Activated CD4-positive, CD25-positive, alpha-beta regulatory T cell treated with anti-CD3 and anti-CD28 coated beads, Interleukin-2, amount 50 U/mL, for 16 hours (primary cell): ENCODE data around the gene TAOK1.

Source experiments
- DNase-seq: peaks from one replicate; pipeline ENCODE4 v3.0.0-alpha.2; 2020; ENCODE audit warnings: low read depth, low spot score

Gene TAOK1

DNA sequence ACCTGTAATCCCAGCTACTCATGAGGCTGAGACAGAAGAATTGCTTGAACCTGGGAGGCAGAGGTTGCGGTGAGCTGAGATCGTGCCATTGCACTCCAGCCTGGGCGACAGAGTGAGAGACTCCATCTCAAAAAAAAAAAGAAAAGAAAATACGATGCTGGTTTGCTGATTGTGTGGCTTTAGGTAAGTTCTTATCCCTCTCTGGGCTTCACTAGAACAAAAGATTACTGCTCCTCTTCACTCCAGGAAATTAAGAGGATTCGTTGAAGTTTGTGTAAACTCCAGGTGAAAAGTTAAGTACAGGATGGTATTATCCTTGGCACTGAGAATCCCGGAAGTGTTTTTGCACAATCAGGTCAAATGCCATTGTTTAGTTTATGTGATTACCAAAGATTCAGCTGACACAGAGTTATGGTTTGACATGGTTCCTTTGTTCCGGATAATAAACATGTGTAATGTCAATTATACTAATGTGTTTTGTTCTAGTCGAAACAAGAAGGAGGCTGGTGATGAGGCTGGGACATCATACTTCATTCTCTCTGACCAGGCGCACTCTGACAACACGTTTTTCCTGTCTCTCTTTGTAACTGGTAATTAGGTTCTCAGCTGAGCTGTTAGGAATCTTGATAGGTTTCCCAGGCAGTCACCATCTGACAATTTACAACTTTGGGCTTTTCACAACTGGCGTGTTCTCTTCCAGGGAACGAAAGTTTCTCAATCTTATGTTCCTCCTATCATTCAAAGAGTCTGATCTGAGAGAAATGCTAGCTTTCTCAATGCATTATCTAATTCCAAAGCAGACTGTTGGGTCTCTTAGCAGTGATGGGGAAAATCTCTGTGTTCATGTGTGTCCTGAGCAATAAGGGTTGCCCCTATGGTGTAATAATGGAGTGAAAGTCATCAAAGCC, 10.8 kb upstream of the TAOK1 start:
- DNase-seq: no peak

DNA sequence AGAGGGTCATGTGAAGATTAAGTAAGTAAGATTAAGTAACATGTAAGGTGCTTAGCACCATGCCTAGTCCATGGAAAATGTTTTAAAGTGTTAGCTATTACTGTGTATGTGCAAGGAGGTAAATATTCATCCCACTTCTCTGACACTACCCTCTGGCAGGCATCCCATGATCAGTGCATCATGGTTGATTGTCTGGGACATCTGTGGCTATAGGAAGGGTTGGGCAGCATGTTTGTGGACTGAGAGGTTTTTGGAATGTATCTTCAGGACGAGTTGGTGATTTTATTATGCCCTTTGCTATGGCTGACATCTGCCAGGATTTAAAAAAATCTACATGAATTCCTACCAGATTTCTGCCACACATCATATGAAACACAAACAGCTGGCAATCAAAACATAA, 6.5 kb upstream of the TAOK1 start:
- DNase-seq: no peak

DNA sequence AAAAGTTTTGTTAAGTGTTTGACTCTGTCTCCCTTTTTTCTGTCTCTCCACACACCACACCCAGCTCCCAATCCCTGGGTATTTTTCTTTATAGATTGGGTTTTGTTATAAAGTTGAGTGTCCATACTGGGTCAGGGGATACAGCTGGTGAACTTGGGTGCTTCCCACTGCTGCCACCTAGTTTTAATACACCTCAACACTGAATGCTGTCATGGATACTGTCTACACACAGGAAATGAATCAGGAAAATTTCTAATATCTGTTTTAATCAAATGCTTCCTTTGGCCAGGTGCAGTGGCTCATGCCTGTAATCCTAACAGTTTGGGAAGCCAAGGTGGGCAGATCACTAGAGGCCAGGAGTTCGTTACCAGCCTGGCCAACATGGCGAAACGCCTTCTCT, 5.3 kb upstream of the TAOK1 start:
- no peak for DNase-seq

DNA sequence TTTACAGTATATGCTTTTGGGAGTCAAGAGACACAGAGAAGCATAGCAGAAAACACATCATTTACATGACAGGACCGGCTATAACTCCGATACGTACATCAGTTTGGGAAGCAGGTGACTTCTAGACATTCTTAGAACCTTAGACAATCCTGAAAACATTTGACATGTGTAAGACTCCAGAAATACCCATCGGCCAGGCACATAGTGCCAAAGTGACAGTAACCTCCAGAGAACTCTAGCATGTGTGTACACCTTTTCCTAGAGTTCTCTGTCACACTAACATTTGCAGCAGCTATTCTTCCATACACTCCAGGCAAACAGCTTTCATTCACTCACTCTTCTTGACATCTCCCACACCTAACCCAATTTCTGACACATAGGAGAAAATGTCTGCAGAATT, 3.4 kb upstream of the TAOK1 start:
- DNase-seq: no peak

DNA sequence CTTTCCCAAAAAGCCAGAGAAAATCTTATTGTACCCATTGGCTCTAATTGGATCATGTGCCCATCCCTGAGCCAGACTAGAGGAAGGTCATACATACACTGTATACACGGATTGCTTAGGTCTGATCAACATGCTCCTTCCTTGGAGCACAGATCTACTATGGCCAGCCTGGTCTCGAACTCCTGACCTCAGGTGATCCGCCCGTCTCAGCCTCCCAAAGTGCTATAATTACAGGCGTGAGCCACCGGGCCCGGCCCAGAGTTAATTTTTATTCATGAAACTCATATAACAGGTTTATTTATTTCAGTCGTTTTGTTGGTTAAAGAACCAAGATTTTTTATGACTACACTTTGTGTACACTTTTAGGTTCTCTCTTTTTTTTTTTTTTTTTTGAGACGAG, 1.2 kb upstream of the TAOK1 start:
- no peak for DNase-seq

DNA sequence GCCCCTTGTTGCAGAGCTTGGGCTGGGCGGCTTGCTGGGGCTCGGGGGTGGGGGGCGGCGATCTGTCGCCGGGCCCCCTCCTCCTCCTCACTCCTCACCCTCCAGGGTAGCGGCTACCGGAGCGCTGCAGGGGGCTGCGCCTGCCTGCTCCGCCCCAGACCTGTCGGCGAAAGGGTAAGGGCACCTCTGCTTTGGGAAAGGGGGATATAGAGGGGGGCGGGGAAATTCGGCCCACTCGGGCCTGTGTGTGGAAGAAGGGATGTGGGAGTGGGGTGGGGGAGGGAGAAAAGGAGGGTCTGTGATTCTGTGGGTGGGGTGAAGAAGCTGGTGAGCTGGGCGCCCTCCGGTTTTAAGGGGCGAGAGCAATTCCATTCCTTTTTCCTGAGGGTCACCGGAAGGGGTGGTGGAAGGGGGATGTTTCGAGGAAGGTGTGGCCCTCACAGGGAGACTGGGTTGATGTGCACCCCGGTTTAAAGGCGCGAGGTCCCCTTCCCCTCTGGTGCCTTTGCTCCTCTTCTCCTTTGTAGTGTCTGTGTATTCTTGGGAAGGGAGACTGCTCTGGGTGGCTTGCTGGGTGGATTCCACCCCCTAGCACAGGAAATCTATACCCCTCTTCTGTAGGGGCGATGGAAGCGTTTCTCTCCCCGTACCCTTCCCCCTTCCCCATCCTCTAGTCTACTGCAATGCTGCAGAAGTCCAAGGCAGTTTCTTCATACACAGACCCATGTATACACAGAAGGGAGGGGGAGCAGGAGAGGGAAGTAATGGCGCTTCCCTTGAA, 878 bp downstream of the TAOK1 start:
- no peak for DNase-seq

DNA sequence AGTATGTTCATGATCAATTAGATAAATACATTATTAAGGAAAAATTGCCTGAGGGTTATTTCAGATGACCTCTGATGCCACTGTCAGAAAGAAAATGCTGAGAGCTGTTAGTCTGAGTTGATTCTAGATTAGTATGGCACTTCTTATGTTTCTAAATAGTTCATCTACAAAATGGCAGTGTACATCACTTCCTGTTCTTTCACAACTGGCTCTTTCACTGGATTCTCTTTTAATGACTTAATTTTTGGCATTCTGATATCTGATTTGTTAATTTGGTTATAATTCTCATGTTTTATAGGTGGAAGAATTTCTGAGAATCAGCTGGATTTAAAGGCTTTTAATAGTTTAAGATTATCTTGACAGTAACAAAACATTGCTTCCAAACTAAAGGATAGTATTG, 3.3 kb downstream of the TAOK1 start:
- DNase-seq: no peak

DNA sequence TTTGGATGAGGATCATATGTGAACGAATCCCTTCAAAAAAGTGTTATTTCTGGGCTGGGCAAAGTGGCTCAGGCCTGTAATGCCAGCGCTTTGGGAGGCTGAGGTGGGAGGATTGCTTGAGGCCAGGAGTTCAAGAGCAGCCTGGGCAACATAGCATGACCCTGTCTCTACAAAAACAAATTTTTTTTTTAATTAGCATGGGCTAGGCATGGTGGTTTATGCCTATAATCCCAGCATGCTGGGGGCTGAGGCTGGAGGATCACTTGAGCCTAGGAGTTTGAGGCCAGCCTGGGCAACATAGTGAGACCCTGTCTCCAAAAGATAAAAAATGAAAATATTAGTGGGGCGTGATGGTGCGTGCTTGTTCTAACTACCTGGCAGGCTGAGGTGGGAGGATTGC, 4.6 kb downstream of the TAOK1 start:
- no peak for DNase-seq

DNA sequence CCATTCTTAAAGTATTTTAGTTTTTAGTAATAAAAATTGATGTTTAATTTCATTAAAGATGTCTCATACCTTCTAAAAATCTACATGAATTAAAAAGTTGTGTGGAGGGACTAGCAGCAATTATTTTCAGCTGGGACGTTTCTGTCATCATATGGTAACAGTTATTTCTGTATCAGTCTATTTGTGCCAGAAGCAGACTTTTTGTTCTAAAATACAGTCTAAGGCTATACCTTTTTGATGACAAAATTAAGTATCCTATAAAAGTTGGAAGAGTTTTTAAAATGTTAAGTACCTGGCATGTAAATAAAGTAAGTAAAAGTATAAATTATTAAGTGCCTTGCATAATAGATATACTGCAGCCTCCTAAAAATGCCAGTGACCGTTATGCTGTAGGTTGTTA, 5.9 kb downstream of the TAOK1 start:
- no peak for DNase-seq

DNA sequence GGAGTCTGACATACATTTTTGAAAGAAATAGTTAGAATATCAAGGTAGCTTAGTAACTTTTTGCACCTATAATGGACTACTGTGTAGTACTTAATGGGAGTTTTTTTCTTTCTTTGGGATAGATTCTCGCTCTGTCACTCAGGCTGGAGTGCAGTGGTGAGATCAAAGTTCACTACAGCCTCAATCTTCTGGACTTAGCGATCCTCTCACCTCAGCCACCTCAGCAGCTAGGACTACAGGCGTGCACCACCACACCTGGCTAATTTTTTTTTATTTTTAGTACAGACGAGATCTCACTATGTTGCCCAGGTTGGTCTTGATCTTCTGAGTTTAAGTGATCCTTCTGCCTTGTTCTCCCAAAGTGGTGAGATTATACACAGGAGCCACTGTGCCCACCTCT, 9.5 kb downstream of the TAOK1 start:
- DNase-seq: no peak

DNA sequence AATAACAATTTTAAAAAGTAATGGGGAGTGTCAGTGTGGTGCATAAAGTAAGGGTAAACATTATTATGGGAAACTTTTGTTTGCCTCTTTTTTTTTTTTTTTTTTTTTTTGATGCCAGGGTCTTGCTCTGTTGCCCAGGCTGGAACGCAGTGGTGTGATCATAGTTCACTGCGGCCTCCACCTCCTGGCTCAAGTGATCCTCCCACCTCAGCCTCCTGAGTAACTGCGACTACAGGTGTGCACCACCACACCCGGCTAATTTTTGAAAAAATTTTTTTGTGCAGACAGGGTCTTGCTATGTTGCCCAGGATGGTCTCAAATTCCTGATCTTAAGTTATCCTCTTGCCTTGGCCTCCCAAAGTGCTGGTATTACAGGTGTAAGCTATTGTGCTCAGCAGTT, 10.7 kb downstream of the TAOK1 start:
- DNase-seq: no peak

DNA sequence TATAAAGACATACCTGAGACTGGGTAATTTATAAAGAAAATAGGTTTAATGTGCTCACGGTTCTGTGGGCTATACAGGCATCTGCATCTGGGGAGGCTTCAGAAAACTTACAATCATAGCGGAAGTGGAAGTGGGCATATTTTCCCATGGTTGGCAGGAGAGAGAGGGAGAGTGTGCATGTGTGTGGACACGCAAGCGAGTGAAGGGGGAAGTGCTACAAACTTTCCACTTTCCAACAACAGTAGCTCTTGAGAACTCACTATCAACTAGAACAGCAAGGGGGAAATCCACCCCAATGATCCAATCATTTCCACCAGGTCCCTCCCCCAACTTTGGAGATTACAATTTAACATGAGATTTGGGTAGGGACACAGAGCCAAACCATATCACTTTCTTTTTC, 11.1 kb downstream of the TAOK1 start:
- DNase-seq: no peak

DNA sequence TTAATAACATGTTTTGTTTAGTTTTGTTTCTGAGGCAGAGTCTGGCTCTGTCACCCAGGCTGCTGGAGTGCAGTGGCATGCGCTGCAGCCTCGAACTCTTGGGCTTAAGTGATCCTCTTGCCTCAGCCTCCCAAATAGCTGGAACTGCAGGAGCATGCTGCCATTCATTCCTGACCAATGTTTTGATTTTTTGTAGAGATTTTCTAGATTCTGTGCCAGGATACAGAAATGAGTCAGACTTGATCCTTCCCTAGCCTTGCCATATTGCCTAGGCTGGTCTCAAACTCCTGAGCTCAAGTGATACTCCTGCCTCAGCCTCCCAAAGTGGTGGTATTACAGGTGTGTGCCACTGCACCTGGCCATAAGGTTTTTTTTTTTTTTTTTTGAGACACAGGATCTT, 17.7 kb downstream of the TAOK1 start:
- DNase-seq: no peak

DNA sequence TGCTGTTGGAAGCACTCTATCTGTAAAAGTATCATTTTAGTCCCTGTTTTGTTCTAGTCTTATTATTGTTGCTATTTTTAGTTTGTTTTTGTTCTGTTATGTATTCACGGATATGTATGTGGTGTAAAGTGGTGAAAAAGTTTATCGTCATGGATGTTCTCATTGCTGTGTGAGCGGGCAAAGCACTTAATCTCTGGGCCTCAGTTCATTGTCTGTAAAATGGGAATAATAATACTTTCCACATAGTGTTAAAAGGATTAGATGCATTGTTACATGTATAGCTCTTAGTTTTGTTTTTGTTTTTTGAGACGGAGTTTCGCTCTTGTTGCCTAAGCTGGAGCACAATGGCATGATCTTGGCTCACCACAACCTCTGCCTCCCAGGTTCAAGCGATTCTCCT, 19.8 kb downstream of the TAOK1 start:
- DNase-seq: no peak

DNA sequence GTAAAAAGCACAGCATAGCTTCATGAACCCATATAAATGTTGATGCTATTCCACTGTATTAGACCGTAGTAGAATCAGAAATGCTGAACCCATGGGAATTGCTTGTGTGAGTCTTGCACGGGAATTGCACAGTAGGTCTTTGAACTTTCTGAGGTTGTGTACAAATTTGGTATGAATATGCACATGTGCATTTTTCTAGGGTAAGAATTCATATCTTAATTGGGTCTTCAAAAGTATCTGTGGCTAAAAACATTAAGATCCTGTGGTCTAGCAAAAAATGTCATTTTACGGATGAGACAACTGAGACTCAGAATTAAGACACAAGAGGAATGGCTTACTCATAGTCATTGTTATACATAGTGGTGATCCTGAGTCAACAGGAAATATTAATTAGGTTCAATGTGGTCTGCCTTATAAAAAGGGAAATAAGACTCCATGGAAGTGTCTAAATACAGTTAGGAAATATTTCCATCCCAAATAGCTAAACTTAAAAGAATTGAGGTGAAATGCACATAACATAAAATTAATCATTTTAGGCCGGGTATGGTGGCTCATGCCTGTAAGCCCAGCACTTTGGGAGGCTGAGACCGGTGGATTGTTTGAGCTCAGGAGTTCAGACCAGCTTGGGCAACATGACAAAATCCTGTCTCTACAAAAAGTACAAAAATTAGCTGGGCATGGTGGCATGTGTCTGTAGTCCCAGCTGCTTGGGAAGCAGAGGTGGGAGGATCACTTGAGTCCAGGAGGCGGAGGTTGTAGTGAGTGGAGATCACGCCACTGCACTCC, 22.8 kb downstream of the TAOK1 start:
- no peak for DNase-seq

DNA sequence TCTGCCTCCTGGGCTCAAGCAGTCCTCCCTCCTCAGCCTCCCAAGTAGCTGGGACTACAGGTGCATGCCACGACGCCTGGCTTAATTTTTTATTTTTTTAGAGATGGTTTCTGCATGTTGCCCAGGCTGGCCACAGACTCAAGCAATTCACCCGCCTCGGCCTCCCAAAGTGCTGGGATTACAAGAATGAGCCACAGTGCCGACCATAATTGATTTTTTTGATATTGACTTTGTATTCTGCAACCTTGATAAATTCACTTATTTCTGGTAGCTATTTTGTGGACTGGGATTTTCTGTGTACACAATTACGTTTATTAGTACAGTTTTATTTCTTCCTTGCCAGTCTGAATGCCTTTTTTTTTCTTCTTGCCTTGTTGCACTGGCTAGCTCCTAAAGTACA, 30.0 kb downstream of the TAOK1 start:
- DNase-seq: no peak

DNA sequence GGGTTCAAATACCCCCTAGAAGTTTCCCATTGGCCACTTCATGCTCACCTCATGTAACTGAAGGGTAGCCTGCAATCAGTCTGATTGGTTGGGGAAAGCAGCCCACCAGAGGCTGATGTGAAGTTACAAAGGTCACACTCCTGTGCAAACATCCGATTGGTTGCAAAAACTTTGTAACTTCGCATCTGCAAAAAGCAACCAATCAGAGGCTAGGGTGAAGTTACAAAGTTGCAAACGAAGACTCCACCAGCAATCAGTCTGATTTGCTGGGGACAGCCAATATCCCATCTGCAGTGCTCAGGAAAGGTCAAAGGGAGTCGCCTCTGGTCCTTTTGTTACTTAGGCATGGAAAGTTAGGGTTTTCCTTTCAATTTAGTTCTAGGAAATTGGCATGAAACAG, 40.1 kb downstream of the TAOK1 start:
- no peak for DNase-seq

DNA sequence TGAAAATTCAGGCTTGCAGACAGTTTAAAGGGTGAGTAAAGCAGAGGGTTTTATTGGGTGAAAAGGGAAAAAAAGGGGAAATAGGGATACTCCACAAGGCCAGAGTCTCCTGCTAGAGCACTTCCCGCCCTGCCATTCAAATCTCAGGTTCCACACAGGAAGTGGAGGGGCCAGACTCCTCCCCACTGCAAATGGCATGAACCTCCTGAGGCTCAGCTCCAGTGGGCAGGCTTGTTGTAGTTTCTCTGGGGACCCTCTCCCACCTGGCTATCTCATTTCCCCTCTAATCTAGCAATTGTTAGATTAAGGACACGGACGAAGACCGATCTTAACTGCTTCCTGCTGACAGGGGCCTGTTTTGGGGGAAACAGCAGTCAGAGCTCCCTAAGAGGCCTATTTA, 43.4 kb downstream of the TAOK1 start:
- no peak for DNase-seq

DNA sequence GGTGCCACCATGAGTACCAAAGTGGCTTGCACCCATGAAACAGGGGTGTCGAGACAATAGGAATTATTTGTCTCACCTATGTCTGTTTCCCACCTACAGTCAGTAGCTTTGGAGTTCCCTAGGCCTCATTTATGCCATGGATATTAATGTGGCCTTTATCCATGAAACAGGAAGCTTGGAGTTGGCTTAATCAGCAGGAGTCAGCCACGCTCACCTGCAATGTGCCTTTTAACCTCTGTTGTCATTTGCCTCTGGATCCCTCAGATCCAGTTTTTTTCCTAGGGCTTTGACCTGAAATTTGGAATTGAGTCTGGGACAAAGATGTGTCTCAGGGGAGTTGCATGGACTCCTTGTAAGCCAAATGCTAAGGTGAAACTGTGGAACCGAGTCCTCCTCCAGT, 44.4 kb downstream of the TAOK1 start:
- DNase-seq: no peak

DNA sequence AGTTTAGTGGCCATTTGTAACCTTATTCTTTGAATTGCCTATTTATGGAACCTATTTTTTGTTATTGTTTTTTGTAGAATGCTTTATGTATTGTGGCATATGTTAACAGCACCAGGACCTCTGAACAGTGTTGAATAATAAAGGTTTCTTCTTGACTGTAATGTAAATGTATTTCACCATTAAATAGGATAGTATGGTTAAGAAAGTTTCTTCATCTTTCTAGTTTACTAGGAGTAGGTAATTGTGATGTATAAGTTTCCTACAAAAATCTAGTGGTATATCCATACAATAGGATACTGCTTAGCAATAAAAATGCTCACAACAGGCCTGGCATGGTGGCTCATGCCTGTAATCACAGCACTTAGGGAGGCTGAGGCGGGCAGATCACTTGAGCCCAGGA, 52.3 kb downstream of the TAOK1 start:
- DNase-seq: no peak

DNA sequence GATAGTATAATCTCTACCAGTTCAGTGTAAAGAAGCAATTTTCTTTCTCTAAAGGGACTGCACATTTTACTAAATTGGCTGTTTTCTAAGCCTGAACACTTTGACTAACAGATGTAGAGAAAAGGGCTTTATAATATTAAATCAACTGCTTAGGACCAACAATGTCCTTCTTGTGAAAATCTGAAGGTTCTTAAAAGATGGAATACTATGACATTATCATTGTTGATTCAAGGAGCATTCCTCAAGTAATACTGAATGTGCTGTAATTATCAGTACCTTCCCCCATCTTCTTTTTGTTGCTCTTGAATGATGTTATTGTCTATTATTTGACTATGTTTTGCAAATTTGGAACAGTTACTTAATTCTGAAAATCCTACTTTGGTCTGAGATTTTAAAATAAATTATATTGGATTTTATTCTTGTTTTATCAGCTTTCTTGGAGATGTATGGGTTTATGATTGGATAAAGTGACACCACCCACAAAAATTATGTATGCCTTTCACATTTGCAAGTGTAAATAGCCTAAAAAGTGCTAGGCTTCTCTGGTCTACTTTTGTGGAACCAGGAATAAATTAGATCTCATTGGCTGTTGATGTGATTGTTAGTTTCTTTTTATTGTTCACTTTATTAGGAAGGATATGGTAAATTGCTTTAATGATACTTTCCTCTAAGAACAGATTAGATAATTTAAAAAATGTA, 53.0 kb downstream of the TAOK1 start:
- DNase-seq: no peak

DNA sequence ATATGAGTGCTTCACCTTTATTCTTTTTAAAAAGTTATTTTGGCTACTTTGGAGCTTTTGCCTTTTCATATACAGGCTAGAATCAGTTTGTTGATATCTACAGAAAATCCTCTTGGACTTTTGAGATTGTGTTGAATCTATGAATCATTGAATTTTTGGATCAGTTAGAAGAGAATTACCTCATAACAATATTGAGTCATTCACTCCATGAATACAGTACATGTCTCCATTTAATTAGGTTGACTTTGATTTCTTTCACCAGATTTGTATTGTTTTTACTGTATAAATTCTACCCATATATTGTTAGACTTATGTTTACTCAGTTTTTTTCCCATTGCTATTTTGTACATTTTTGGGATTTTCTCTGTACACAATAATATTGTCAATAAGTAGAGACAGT, 54.4 kb downstream of the TAOK1 start:
- no peak for DNase-seq
